C4-2B (cell line): ENCODE data around the gene BICDL1.

Experiments
- H3K27ac ChIP-seq: fragments of 450-650 bp; 2 replicates; pipeline ENCODE4 v1.5.1; 2017
- ZFX ChIP-seq: fragments of 450-650 bp; IDR thresholded peaks from 2 replicates; pipeline ENCODE4 v1.6.1; 2017
- TF ChIP-seq, protein P1 (sequence below): fragments of 450-650 bp; conservative IDR thresholded peaks from 2 replicates; pipeline ENCODE4 v1.5.1; 2017; ENCODE audit warnings: mild to moderate bottlenecking

BICDL1 gene

DNA sequence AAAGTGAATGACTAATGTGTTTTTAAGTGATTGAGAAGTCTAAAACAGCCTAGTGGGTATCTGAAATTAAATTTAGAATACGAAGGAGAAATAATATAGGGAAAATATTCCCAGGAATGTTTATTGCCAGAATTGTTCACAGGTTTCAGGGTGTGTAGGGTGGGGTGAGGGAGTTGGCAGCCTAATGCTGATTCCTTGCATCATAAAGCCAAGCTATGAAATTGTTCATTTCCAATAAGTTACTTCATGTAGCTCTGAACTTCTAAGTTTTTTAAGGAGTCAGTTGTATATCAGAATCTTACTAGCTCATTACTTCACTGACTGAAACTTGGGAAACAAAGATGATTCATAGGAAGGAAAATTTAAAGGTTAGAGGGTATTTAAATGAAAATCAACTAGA is 71.2 kb downstream of the BICDL1 start:
- TF ChIP-seq, protein P1, sequence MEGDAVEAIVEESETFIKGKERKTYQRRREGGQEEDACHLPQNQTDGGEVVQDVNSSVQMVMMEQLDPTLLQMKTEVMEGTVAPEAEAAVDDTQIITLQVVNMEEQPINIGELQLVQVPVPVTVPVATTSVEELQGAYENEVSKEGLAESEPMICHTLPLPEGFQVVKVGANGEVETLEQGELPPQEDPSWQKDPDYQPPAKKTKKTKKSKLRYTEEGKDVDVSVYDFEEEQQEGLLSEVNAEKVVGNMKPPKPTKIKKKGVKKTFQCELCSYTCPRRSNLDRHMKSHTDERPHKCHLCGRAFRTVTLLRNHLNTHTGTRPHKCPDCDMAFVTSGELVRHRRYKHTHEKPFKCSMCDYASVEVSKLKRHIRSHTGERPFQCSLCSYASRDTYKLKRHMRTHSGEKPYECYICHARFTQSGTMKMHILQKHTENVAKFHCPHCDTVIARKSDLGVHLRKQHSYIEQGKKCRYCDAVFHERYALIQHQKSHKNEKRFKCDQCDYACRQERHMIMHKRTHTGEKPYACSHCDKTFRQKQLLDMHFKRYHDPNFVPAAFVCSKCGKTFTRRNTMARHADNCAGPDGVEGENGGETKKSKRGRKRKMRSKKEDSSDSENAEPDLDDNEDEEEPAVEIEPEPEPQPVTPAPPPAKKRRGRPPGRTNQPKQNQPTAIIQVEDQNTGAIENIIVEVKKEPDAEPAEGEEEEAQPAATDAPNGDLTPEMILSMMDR: no peak
- no peak for TF ChIP-seq ZFX
- no peak overlapping the region for H3K27ac ChIP-seq

DNA sequence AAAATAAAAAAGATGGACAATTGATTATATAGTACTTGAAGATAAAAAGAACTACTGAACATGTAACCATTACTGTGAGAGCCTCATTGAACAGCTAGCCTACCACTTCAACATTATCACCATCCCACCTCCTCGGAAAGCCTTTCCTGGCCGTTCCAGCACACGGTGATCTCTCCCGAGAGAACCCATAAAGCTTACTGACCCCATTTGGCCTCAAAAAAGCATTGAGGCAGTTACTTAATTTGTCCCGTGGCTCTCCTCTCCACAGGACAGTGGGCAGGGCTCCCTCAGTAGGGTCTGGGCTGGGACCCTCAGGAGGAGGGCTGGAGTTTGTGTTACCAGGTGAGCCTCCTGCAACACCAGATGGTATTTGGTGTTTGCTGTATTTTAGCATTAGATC is 71.7 kb downstream of the BICDL1 start:
- TF ChIP-seq, protein P1: no peak
- no peak for TF ChIP-seq ZFX
- H3K27ac ChIP-seq: no peak overlapping the region

DNA sequence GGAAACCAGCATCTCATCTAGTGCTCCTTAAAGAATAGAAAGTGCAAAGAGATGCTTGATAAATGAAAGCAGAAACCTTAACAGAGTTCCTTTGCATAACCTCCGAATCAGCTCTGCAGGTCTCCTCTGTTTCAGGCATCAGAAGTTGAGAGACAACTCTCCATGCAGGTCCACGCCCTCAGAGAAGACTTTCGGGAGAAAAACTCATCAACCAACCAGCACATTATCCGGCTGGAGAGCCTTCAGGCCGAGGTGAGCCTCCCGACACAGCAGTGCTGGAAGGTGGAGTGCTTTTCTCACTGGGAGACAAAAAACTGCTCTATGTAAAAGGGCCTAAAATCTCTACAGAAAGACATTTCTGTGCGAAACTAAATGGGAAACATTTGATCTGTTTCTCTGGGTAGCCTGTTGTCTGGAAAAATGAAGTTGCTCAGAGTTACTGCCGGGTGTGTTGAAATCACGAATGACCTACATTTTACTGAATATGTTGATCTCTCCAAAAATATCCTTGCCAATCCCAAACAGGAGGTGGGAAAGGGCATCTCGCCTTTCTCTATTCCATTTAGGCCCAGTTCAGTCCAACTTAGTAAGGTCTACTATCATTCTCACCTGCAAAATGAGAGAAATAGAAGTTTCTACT is 72.7 kb downstream of the BICDL1 start:
- H3K27ac ChIP-seq: no peak overlapping the region

DNA sequence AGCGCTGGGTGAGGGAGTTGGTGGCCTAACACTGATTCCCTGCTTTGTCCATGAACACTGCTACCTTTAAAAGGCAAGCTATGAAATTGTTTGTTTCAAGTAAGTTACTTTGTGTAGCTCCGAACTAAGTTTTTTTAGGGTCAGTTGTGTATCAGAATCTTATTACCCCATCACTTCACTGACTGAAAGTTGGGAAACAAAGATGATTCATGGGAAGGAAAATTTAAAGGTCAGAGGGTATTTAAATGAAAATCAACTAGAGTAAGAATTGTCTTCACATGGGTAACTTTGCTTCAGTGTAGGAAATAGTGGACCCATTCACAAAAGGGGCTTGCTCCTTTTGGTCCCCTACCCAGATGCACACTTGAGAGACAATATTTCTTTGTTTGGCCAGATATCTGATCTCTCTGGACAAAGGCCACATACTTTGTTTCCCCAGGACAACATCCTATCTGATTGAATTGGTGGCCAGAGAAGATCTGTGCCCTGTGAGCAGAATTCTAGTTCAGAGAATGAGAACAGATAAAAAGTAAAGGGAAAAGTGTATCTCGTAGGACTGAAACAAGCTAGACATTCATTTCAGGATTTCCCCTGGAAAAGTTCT is 74.0 kb downstream of the BICDL1 start:
- H3K27ac ChIP-seq: no peak overlapping the region
- TF ChIP-seq, protein P1: no peak
- no peak for TF ChIP-seq ZFX

More for the DNA sequence above, 72.7 kb downstream of the BICDL1 start:
- TF ChIP-seq, protein P1: no peak
- no peak for TF ChIP-seq ZFX

DNA sequence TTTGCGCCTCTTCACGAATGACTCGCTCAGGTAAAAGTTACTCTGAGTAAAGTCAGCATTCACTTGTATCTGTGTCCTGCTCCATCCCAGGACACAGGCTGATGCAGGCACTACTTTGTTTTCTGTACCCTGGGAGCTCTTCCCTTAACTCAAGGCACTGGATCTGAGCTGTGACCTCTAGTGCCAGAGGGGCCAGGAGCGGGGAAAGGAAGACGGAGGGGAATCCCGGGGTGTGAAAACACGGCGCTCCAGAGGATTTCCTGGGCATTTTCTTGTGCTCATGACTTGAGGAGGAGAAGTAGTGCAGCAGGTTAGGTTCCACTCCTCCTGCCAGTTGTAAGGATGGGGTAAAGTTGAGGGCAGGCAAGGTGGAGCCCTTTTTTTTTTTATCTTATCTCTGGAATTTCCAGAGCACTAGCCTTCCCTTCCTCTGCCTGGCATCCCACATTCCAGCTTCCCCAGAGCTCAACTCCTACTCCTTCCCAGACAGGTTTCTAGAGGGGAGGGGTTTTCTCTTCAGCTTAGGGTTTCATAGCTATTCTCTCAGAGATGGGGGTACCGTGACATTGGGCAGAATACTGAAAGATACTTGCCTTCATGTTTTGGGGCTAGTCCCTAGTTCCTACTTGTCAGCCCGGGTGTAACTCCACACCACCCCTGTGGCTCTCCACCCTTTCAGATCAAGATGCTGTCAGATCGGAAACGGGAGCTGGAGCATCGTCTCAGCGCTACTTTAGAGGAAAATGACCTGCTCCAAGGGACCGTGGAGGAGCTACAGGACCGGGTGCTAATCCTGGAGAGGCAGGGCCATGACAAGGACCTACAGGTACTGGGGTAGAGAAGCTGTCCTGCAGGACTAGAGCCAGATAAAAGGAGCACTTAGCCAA is 75.3 kb downstream of the BICDL1 start:
- no peak overlapping the region for H3K27ac ChIP-seq
- TF ChIP-seq, protein P1: no peak
- TF ChIP-seq ZFX: no peak

DNA sequence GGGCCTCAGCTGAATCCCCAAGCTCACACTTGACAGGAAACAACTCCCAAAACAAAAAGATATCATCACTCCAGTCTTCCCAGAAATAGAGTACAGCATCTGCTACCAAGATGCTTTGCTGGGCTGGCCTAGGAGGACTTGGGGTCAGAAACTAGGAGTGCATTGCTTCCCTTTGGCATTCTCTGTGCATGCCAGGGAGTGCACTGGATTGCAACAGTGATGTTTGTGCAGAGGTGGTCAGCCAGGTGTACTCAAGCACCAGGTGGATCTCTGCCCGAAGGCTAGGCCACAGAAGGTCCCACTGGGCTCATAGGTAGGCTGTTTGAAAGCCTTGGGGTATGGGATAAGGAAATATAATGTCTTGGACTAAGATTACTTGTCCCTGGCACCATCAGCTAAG is 76.4 kb downstream of the BICDL1 start:
- H3K27ac ChIP-seq: no peak overlapping the region
- TF ChIP-seq, protein P1: no peak
- TF ChIP-seq ZFX: no peak

DNA sequence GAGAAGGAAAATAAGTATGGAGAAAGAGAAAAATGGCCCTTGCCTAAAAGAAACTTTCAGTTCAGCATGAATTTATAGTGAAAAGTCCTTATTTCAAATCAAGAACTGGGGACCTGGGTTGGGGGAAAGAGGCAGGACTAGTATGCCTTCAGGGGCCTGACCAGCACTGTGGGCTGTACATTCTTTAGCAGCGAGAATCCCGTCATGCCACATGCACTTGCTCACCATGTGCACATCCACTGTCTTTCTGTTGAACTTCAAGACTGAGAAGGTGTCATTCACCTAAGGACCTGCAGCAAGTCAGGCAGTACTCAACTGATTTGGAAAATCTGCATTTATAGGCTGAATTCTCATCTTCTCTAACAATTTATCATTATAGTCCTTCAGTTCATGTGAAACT is 77.3 kb downstream of the BICDL1 start:
- no peak overlapping the region for H3K27ac ChIP-seq
- TF ChIP-seq ZFX: no peak
- TF ChIP-seq, protein P1: no peak
